HepG2 (cell line): Measurements from ENCODE around the gene CCDC50. TPM values are rescaled to one million over a fixed set of nuclear protein-coding genes. Genes with fewer than 3 reads are reported as not detected.

ENCODE experiments used
- ATAC-seq: fragments of 200-7000 bp; cut with Tn5 transposase; 3 replicates; pipeline ENCODE4 v1.9.1; 2020; ENCODE audit warnings: mild to moderate bottlenecking, moderate library complexity
- BruUV-seq: library from RNA; stranded (reverse); fragments of 400-500 nt; replicated peaks from 2 replicates; lab custom pipeline; 2021; lab: Mats Ljungman, UMichigan
- CTCF ChIA-PET: fragments of 300-600 bp; formaldehyde crosslinking; extraction: SDS; loops from one replicate; lab custom pipeline; 2021; ENCODE audit warnings: low total read pairs, inconsistent platforms, low intra/inter-chr PET ratio; lab: Yijun Ruan, JAX
- POLR2A ChIA-PET: fragments of 350-600 bp; sonication (Branson Sonifier 250); formaldehyde crosslinking; loops from one replicate; lab custom pipeline; 2020; ENCODE audit warnings: antibody characterized with exemption, inconsistent platforms; lab: Yijun Ruan, JAX
- DNase-seq: peaks from one replicate; pipeline ENCODE4 v3.0.0-alpha.2; 2015; ENCODE audit warnings: low spot score
- FAIRE-seq: peaks from 3 replicates; lab custom pipeline; 2011; peaks lifted over from hg19 to GRCh38; lab: Jason Lieb, UNC
- H2AFZ ChIP-seq: one replicate; pipeline ENCODE4 v1.6.1; 2011; ENCODE audit warnings: low read length, inconsistent platforms
- H3K27ac ChIP-seq: fragments of 300-600 bp; 3 replicates; pipeline ENCODE4 v1.8.0; 2011; ENCODE audit warnings: mixed run types, mild to moderate bottlenecking, mixed read lengths, low read length, inconsistent platforms; ENCODE audit not compliant: insufficient read depth; ENCODE audit errors: extremely low read length
- H3K27me3 ChIP-seq, 2 experiments: fragments of 200-600 bp in 1 of 2; 2 replicates in 1 of 2; 3 replicates in 1 of 2; pipeline versions ENCODE4 v1.6.0 to v1.8.0; 2011; ENCODE audit warnings: low read length in 2 of 2, mild to moderate bottlenecking in 2 of 2, moderate library complexity in 2 of 2, inconsistent platforms in 1 of 2; ENCODE audit not compliant: insufficient read depth in 2 of 2, control insufficient read depth in 1 of 2
- H3K36me3 ChIP-seq, 2 experiments: fragments of 200-600 bp in 1 of 2; replicated peaks in 1 of 2; 2 replicates in 1 of 2; 3 replicates in 1 of 2; pipeline versions ENCODE4 v1.5.1 to v1.8.0; 2011; ENCODE audit warnings: low read length in 2 of 2, inconsistent platforms in 1 of 2; ENCODE audit not compliant: insufficient read depth in 2 of 2, control insufficient read depth in 1 of 2
- H3K4me1 ChIP-seq: 2 replicates; pipeline ENCODE4 v1.5.1; 2012; ENCODE audit warnings: low read length, inconsistent platforms; ENCODE audit not compliant: insufficient read depth
- H3K4me2 ChIP-seq: 2 replicates; pipeline ENCODE4 v1.6.0; 2011; ENCODE audit warnings: low read depth, low read length, inconsistent platforms
- H3K4me3 ChIP-seq, 3 experiments: fragments of 200-600 bp in 1 of 3; sonication (generic), shearing (Covaris generic) in 1 of 3; replicated peaks in 1 of 3; 2 replicates each; pipeline ENCODE4 v1.5.1; 2011 to 2016; ENCODE audit warnings: low read length in 3 of 3, inconsistent platforms in 2 of 3, low read depth in 2 of 3, mild to moderate bottlenecking in 2 of 3, control low read depth in 1 of 3, mixed read lengths in 1 of 3; ENCODE audit not compliant: insufficient read depth in 1 of 3
- H3K79me2 ChIP-seq: one replicate; pipeline ENCODE4 v1.6.1; 2011; ENCODE audit warnings: low read length, inconsistent platforms; ENCODE audit not compliant: insufficient read depth
- H3K9ac ChIP-seq: 2 replicates; pipeline ENCODE4 v1.6.0; 2011; ENCODE audit warnings: mild to moderate bottlenecking, low read depth, low read length, inconsistent platforms; ENCODE audit not compliant: insufficient read depth
- H3K9me3 ChIP-seq: 2 replicates; pipeline ENCODE4 v1.5.1; 2012; ENCODE audit warnings: mild to moderate bottlenecking, low read length
- H4K20me1 ChIP-seq: 2 replicates; pipeline ENCODE4 v1.6.0; 2011; ENCODE audit warnings: inconsistent platforms, mild to moderate bottlenecking, low read length, moderate library complexity; ENCODE audit not compliant: insufficient read depth
- ELF4 ChIP-seq: sonication (generic); formaldehyde crosslinking; IDR thresholded peaks from 2 replicates; pipeline ENCODE4 v1.5.0; 2020; ENCODE audit warnings: missing genetic modification reagents, mild to moderate bottlenecking, moderate library complexity, borderline replicate concordance
- FOXJ3 ChIP-seq: sonication (generic); formaldehyde crosslinking; IDR thresholded peaks from 2 replicates; pipeline ENCODE4 v1.4.0; 2020; ENCODE audit warnings: missing genetic modification reagents, mild to moderate bottlenecking, borderline replicate concordance
- MIXL1 ChIP-seq: IDR thresholded peaks from 2 replicates; pipeline ENCODE4 v1.6.1; 2016
- POLR2AphosphoS5 ChIP-seq: IDR thresholded peaks from 2 replicates; pipeline ENCODE4 v1.6.1; 2012; ENCODE audit warnings: low read depth, low read length
- SIN3A ChIP-seq: IDR thresholded peaks from 2 replicates; pipeline ENCODE4 v1.6.1; 2011; ENCODE audit warnings: low read depth, mild to moderate bottlenecking, control low read depth, low read length, borderline replicate concordance
- SMAD1 ChIP-seq: sonication (generic); formaldehyde crosslinking; IDR thresholded peaks from 2 replicates; pipeline ENCODE4 v1.4.0; 2020; ENCODE audit warnings: missing genetic modification reagents, low read depth, mild to moderate bottlenecking, borderline replicate concordance
- ZMYM4 ChIP-seq: sonication (generic); formaldehyde crosslinking; IDR thresholded peaks from 2 replicates; pipeline ENCODE4 v1.8.1; 2023; ENCODE audit warnings: mild to moderate bottlenecking, missing genetic modification reagents
- ZNF354B ChIP-seq: sonication (generic); formaldehyde crosslinking; IDR thresholded peaks from 2 replicates; pipeline ENCODE4 v1.8.0; 2022; ENCODE audit warnings: mild to moderate bottlenecking, missing genetic modification reagents
- WGBS: methylation state at CpG from one replicate; pipeline ENCODE4 v1.1.6; 2017; ENCODE audit warnings: low lambda C conversion rate; 5-methylcytosine and 5-hydroxymethylcytosine counted together
- in situ Hi-C: cut with HindIII; loops from 2 replicates; pipeline ENCODE4 v1.10.0; 2017; ENCODE audit warnings: low pct_unique_long_range_greater_than_20kb; ENCODE audit not compliant: extremely low pct_ligation_motif_present
- intact Hi-C: fragments of 100-400 bp; cut with micrococcal nuclease; formaldehyde crosslinking; loops from one replicate; pipeline ENCODE4 v1.10.0; 2022; ENCODE audit not compliant: unreplicated experiment
- polyA plus RNA-seq, 8 experiments: library from polyadenylated mRNA; depleted of rRNA in 3 of 8; stranded (reverse) in 7 of 8; unstranded in 1 of 8; fragments of >200 nt; fragmentation: Illumina TruSeq in 4 of 8; extraction: Trizol in 4 of 8; gene quantifications; 2 replicates each; pipeline versions ENCODE4 v1.2.1 to v1.2.3, GENCODE V29; 2011 to 2016; ENCODE audit warnings: low read depth in 4 of 8, missing spikeins in 1 of 8, mixed read lengths in 1 of 8; ENCODE audit not compliant: insufficient read depth in 1 of 8
- total RNA-seq, 5 experiments: library from RNA; depleted of rRNA; stranded (reverse); fragments of >200 nt; fragmentation: Illumina TruSeq; extraction: Trizol; gene quantifications; 2 replicates each; pipeline ENCODE4 v1.2.3, GENCODE V29; 2016; ENCODE audit warnings: low read depth in 1 of 5
- TF ChIP-seq, protein P1 (sequence below): sonication (generic); formaldehyde crosslinking; IDR thresholded peaks from 2 replicates; pipeline ENCODE4 v1.9.0; 2021; ENCODE audit warnings: mild to moderate bottlenecking, missing genetic modification reagents
- TF ChIP-seq, protein P2 (sequence below): IDR thresholded peaks from 2 replicates; pipeline ENCODE4 v1.4.0; 2020; ENCODE audit warnings: mild to moderate bottlenecking, missing genetic modification reagents
- TF ChIP-seq, protein P3 (sequence below): sonication (generic); formaldehyde crosslinking; IDR thresholded peaks from 2 replicates; pipeline ENCODE4 v1.5.0; 2020; ENCODE audit warnings: missing genetic modification reagents

The CCDC50 gene
- total and polyA plus RNA-seq, 2 of the 13 experiments (the other 11 are each of a cell fraction or from before 2014, with no cell fraction given) = 47.6 to 66.4 TPM

DNA sequence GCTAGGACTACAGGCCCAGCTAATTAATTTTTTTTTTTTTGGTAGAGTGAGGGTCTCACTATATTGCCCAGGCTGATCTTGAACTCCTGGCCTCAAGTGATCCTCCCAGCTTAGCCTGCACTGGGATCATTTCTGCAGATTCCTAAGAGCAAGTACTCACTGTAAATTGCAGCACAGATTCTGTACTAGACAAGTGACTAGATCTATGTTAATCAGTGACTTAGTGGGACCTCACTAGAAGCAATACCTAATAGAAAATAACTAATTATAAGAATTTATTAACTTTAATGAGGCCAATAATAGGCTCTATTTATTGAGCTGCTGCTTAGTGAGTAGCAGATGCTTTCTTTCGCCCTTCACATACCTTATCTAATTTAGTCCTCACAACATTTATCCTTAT is 11.8 kb downstream of the CCDC50 start (continued):
- TF ChIP-seq, protein P1, sequence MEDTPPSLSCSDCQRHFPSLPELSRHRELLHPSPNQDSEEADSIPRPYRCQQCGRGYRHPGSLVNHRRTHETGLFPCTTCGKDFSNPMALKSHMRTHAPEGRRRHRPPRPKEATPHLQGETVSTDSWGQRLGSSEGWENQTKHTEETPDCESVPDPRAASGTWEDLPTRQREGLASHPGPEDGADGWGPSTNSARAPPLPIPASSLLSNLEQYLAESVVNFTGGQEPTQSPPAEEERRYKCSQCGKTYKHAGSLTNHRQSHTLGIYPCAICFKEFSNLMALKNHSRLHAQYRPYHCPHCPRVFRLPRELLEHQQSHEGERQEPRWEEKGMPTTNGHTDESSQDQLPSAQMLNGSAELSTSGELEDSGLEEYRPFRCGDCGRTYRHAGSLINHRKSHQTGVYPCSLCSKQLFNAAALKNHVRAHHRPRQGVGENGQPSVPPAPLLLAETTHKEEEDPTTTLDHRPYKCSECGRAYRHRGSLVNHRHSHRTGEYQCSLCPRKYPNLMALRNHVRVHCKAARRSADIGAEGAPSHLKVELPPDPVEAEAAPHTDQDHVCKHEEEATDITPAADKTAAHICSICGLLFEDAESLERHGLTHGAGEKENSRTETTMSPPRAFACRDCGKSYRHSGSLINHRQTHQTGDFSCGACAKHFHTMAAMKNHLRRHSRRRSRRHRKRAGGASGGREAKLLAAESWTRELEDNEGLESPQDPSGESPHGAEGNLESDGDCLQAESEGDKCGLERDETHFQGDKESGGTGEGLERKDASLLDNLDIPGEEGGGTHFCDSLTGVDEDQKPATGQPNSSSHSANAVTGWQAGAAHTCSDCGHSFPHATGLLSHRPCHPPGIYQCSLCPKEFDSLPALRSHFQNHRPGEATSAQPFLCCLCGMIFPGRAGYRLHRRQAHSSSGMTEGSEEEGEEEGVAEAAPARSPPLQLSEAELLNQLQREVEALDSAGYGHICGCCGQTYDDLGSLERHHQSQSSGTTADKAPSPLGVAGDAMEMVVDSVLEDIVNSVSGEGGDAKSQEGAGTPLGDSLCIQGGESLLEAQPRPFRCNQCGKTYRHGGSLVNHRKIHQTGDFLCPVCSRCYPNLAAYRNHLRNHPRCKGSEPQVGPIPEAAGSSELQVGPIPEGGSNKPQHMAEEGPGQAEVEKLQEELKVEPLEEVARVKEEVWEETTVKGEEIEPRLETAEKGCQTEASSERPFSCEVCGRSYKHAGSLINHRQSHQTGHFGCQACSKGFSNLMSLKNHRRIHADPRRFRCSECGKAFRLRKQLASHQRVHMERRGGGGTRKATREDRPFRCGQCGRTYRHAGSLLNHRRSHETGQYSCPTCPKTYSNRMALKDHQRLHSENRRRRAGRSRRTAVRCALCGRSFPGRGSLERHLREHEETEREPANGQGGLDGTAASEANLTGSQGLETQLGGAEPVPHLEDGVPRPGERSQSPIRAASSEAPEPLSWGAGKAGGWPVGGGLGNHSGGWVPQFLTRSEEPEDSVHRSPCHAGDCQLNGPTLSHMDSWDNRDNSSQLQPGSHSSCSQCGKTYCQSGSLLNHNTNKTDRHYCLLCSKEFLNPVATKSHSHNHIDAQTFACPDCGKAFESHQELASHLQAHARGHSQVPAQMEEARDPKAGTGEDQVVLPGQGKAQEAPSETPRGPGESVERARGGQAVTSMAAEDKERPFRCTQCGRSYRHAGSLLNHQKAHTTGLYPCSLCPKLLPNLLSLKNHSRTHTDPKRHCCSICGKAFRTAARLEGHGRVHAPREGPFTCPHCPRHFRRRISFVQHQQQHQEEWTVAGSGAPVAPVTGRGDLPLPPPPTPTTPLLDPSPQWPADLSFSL (CRISPR knock-in tag) = no peak

DNA sequence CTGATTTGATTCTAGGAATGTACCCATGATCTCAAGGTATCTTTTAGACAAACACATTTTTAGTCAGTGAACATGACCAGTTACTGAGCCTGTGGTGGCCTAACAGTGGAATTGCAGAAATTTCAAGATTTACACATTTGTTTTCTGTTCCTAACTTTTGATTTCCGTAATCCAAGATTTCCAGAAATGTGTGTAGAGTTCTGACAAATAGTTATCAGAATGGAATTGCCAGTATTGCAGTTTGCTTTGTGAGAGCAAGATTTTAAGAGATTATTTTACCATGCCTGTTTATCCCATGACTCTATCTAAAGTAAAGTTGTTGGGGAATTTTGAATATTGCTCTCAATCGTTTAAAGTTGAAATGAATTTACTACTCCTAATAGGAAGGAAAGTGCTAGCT is 12.8 kb downstream of the CCDC50 start:
- H3K27ac ChIP-seq = no peak overlapping the region
- no peak overlapping the region for H3K4me3 ChIP-seq
- peaks cover 49% of the 10 kb centered on the region for H4K20me1 ChIP-seq
- peaks cover 99% of the 10 kb centered on the region for H3K79me2 ChIP-seq
- BruUV-seq = no TSS peak
- H2AFZ ChIP-seq = no peak overlapping the region
- H3K36me3 ChIP-seq = no peaks in the 10 kb centered on the region; a peak in 1 of 5 replicates
- ChIA-PET POLR2A (no interaction called here), CTCF (no interaction called here)
- H3K4me1 ChIP-seq = peaks cover 69% of the 10 kb centered on the region
- no peaks in the 10 kb centered on the region for H3K27me3 ChIP-seq
- no peak for DNase-seq
- intact Hi-C loops = no loop called here
- in situ Hi-C loops = no loop called here
- no peaks in the 10 kb centered on the region for H3K9me3 ChIP-seq
- WGBS = 76% methylated on average over 2 of the region's 2 CpGs
- no peak overlapping the region for H3K4me2 ChIP-seq
- H3K9ac ChIP-seq = no peak overlapping the region
- ATAC-seq = no peak
- FAIRE-seq = no peak
- TF ChIP-seq SIN3A (no peak), ZNF354B (no peak), POLR2AphosphoS5 (no peak), FOXJ3 (CRISPR knock-in tag) (no peak), ELF4 (no peak), ZMYM4 (no peak), SMAD1 (CRISPR knock-in tag) (no peak), MIXL1 (no peak)
- TF ChIP-seq, protein P2, sequence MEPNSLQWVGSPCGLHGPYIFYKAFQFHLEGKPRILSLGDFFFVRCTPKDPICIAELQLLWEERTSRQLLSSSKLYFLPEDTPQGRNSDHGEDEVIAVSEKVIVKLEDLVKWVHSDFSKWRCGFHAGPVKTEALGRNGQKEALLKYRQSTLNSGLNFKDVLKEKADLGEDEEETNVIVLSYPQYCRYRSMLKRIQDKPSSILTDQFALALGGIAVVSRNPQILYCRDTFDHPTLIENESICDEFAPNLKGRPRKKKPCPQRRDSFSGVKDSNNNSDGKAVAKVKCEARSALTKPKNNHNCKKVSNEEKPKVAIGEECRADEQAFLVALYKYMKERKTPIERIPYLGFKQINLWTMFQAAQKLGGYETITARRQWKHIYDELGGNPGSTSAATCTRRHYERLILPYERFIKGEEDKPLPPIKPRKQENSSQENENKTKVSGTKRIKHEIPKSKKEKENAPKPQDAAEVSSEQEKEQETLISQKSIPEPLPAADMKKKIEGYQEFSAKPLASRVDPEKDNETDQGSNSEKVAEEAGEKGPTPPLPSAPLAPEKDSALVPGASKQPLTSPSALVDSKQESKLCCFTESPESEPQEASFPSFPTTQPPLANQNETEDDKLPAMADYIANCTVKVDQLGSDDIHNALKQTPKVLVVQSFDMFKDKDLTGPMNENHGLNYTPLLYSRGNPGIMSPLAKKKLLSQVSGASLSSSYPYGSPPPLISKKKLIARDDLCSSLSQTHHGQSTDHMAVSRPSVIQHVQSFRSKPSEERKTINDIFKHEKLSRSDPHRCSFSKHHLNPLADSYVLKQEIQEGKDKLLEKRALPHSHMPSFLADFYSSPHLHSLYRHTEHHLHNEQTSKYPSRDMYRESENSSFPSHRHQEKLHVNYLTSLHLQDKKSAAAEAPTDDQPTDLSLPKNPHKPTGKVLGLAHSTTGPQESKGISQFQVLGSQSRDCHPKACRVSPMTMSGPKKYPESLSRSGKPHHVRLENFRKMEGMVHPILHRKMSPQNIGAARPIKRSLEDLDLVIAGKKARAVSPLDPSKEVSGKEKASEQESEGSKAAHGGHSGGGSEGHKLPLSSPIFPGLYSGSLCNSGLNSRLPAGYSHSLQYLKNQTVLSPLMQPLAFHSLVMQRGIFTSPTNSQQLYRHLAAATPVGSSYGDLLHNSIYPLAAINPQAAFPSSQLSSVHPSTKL (CRISPR knock-in tag) = no peak
- TF ChIP-seq, protein P3, sequence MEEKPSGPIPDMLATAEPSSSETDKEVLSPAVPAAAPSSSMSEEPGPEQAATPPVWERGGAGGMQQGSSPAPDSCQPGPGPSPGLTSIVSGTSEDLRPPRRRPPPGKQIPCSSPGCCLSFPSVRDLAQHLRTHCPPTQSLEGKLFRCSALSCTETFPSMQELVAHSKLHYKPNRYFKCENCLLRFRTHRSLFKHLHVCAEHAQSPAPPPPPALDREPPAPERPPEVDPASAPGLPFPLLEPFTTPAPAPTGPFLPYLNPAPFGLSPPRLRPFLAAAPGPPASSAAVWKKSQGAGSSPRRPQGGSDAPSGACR (CRISPR knock-in tag) = no peak
